Hematopoietic multipotent progenitor cell treated with erythropoietin and hydrocortisone succinate and interleukin-3 and kit ligand, for 6 days (in vitro differentiated cells): ENCODE data around the gene TICRR.

Experiments used
- DNase-seq: peaks from one replicate; pipeline ENCODE4 v3.0.0-alpha.2; 2015

The TICRR gene

GRCh38 chr15:89657686-89658200 is 82.5 kb downstream of the TICRR start:
- DNase-seq: no peak

DNA sequence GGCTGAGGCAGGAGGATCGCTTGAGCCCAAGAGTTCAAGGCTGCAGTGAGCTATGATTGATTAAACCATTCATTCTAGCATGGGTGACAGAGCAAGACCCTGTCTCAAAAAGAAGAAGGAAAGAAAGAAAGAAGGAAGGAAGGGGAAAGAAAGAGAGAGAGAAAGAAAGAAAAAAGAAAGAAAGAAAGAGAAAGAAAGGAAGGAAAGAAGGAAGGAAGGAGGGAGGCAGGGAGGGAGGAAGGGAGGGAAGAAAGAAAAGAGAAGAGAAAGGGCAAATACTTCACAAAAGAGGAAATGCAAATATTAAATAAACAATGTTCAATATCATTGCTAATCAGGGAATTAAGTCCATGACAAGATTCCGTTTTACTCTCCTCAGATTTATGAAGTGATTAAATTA is 84.0 kb downstream of the TICRR start:
- no peak for DNase-seq

DNA sequence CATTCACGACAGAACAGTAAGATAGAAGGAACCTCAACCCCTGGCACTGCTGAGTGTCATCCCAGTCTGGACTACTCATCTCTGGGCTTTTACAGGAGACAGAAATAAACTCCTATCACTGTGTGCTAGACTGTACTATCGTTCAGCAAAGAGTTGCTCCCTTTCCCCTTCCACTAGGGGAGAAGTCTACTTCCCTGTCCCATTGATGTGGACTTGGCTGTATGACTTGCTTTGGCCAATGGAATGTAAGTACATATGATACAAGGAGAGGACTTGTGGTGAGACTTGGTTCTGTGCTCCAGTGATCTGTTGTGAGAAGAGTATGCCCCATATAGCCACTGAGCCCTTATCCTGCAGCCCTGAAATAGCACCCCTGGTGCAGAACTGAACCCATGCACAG is 85.3 kb downstream of the TICRR start:
- DNase-seq: no peak

- DNase-seq: peak; percentile 53
Measured at GRCh38 chr15:89662893-89663626, 87.8 kb downstream of the TICRR start.

GRCh38 chr15:89664441-89665350 is 89.4 kb downstream of the TICRR start:
- no peak for DNase-seq

- peak; percentile 50 for DNase-seq
Measured at GRCh38 chr15:89665449-89666181, 90.3 kb downstream of the TICRR start.

DNA sequence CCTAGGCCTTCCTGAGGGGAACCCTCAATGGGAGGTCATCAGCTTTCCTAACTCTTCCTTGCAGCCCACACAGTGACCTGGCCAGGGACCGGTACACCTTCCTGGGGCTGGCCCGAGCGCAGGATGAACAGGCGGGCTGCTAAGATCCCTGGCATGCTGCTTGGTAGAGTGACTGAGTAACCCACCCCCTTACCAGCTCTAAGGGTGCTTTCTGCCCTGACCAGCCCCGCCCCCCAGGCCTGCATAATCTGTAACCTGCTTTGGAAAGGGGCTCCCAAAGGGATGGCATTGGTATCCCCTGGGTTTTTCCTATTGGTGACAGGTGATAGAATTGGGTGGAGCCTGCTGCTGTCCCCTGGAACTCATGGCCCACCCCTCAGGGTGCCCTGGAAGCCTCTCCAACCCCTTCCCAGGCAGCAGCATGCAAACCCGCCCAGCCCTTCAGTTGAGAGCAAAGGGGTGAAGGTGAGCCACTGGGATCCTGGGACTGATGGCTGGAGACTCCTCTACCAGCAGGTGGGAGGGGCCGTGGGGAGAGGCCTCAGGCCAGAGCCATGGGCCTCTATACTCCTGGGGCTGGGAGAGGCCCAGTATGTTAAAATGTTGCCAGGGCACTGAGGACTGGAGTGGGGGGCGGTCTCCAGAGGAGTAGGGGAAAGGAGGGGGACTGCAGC is 91.1 kb downstream of the TICRR start:
- no peak for DNase-seq

- peak; percentile 21 for DNase-seq
Measured at GRCh38 chr15:89666858-89667705, 91.8 kb downstream of the TICRR start.

GRCh38 chr15:89667706-89667960 is 92.4 kb downstream of the TICRR start:
- no peak for DNase-seq

GRCh38 chr15:89668171-89668570 is 92.9 kb downstream of the TICRR start:
- no peak for DNase-seq

DNA sequence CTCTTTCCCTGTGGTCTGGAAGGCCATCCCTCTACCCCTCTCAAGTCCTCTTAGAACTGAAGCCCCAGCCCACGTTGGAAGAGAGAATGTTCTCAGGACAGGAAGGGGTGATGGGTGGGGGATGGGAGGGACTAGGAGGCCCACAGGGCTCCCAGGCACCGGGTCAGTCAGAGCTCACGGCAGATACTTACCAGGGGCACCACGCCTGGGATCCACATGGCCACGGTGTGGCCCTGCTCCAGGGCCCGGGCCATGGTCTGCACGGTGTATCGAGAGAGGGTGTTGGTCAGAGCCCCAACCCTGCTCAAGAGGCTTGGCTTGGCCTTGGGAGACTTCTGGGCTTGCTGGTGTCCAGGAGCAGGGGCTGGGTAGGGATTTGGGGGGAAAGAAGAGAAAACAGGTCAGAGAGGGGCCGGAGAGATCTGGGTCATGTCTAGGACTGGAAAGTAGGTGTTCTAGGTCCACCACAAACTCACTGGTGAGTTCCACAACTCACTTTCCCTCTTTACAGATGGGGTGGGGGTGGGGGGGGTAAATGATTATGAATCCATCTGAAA is 94.1 kb downstream of the TICRR start:
- DNase-seq: no peak

- DNase-seq: no peak
Measured at GRCh38 chr15:89669941-89670340, 94.7 kb downstream of the TICRR start.

- no peak for DNase-seq
Measured at GRCh38 chr15:89670971-89671560, 95.8 kb downstream of the TICRR start.

DNA sequence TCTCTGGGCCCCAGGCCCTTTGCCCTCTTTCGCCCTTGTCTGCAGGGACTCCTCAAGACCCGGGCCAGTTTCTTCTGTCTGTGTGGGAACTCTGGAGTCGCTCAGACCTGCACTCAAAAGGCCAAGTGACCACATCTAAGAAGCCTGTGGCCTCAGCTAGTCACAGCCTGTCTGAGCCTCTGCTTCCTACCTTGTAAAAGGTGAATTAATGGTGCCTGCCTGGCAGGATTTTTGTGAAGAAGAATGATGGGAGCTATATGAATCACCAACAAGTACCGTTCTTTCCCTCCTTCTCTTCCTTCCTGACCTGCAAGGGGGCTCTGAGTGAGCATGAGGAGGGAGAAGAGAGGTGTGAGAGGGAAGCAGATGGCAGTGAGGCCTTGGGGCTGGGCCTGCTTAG is 96.4 kb downstream of the TICRR start:
- DNase-seq: no peak

DNA sequence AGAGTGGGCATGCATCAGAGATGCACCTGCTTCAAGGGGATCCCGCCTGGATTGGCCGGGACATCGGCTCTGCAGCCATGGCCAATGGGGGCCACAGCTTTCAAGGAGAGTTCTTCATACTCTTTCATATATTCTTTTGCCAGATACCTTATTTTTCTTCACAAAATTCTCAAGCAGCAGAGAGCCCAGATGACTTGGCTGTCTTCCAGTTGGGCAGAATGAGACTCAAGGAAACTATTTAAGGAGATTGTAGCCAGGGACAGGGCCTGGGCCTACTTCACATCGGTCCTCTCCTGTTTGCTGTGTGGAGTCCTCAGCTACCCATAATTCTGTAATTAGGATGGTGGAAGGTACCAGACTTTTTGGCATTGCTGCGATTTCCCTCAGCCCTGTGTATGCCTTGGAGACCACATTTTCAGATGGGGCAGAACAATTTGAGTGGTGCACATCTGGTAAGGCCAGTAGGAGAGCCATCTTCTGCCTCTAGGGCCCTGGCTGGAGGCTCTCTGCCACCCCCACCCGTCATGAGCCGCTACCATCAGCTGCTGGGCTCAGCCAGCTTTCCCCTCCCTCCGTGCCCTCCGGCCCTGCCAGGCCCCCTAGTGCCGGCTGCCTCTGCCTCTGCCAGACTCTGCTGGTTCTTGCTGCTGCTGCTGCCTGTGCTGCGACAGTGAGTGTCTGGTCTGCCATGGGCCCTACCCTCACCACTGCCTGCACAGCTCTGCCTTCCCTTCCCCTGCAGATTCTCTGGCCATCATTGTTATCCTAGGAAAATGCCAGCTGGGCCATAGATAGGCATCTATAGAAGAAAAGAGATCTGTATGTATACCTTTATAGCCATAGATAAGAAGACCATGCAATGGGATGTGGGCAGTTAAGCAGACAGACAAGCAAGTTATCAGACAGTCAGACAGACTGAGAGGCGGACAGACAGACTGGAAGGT is 97.2 kb downstream of the TICRR start:
- no peak for DNase-seq

DNA sequence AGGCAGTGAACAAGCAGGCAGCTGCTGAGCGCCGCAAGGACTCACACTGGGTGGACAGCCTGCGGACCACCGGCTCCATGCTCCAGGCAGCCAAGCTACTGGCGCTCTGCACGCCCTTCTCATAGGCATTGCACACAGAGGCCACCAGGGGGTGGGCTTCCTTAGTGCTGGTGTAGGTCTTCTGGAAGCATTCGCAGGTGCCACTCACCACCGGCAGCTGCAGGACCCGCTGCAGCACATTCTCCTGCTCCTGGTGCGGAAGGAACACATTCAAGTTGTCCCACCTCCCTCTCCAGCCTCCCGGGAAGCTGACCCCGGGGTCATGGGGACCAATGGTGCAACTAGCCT is 97.9 kb downstream of the TICRR start:
- peak; percentile 78 for DNase-seq

DNA sequence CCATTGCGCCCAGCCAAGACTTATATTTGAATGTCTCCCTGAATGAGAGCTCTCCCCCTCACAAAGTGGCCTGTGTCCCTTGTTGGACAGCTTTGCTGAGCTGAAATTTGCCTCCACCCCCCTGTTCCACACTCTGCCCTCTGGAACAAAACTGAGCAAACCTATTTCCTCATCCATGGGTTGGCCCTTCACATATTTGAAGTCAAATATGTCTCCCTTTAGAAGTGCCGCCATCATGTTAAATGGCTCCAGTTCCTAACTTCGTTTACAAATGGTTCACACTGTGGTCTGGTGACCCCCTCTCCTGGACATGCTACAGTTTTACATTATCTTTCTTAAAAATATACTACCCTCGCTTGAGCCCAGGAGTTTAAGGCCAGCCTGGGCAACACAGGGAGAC is 99.3 kb downstream of the TICRR start:
- DNase-seq: no peak

DNA sequence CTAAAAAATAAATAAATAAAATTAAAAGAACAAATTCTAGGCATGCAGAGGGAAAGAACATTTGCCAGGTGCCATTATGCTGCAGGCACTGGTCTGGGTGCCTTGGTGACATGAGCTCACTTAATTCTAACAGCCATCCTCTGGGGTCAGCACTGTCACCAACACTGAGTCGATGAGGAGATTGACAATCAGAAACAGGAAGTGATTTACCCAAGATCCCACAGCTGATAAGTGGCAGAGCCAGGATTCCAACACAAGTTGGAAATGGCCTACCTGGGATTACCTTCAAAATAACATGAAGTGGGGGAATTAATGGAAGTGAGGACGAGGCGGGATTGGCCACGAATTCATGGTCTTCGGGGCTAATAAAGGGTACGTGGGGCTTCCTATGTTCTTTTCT is 100.3 kb downstream of the TICRR start:
- no peak for DNase-seq

- DNase-seq: no peak
Measured at GRCh38 chr15:89677381-89677780, 102.1 kb downstream of the TICRR start.
